HG02852 (cell line): ENCODE measurements around the gene KRT2.

Experiments
- ATAC-seq: cut with Tn5 transposase; IDR thresholded peaks from one replicate; pipeline ENCODE4 v1.9.1; 2021; ENCODE audit warnings: mild to moderate bottlenecking, moderate library complexity; ENCODE audit not compliant: unreplicated experiment

Gene KRT2

DNA sequence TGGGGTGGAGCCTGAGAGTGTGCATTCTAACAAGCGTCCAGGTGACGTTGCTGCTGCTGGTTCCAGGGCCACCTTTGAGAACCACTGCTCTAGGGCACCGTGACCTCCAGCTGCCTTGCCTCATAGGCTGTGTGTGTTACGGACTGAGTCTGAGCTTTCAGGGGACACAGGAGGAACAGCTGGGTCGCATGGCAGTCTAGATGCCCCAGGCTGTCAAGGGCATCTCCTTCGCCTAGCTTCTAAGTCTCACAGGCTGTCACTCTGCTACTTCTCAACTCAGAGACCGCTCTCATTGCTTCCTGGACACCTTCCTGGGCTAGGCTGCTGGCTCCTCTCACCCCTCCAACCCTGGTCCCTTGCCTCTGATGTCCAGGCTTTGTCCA, 34.6 kb downstream of the KRT2 start:
- ATAC-seq: no peak

DNA sequence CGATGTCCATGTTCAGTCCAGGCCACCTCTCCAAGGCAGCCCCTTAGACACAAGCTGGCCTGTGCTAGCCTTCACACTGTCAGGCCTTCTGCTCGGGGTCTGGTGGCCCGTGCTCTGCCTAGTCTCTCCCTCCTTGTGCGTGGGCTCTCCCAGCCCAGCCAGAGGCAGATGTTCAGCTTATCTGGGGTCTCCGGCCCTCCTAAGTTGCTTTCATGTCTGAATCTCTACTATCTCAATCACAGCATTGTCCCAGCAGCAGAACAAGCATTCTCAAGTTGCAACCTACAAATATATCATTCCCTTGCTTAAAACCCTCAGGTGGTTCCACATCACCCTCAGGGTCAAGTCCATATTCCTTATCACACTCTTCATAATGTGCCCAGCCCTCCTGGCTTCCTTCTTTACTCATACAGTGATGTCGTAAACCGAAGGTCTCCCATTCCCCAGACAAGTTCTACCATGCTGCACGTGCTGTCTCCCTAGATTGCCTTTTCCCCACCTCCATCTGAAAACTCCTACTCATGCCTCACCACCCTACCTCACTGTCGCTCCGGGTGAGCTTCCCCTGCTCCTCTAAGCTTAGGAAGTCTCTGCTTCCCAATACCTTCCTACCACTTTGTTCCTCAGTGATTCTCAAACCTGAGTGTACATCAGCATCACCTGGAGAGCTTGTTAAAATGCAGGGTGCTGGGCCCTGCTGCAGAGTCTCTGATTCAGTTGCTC, 35.2 kb downstream of the KRT2 start:
- ATAC-seq: no peak

DNA sequence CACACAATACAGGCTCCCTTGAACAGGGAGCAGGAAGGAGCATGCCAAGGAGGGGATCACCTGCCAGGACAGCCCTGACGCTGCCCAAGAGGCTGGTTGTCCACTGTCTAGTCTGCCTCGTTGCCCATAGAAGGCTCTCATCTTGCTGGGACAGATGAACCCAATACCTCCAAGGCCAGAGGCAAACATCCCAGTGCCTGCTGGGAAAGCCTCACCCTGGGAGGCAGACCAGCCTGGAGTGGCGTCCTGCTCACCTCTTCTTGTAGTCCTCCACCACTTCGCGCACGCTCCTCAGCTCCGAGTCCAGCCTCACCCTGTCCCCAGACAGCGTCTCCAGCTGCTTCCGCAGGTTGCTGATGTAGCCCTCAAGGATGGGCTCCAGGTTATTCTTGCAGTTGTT, 36.1 kb downstream of the KRT2 start:
- no peak for ATAC-seq

DNA sequence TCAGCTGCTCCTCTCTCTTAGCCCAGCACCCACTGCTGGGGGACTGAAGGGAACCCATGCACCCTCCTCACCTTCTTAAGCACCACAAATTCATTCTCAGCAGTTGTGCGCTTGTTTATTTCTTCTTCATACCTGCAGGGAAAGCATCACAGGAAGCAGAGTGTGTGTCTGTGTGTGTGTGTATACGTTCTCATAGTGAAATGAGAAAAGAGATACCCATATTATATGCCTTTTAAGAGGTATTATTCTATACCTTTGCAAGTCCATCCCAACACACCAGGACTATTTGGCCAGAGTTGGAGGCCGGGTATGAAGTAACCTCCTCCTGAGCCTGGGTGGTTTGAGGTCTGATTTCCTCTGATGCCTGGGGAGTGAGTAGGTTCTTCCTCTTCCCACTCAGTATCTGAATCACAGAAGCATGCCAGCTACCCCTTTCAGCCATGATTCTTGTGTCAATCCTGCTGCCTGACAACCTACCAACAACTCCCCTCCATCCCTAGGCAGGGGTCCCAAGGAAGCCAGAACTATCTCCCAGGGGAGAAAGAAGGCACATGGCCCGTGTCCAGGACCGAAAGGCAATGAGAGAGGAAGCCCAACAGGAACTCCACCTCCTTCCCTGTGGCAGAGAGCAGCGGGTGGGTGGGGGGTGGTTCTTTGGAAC, 36.7 kb downstream of the KRT2 start:
- ATAC-seq: no peak

DNA sequence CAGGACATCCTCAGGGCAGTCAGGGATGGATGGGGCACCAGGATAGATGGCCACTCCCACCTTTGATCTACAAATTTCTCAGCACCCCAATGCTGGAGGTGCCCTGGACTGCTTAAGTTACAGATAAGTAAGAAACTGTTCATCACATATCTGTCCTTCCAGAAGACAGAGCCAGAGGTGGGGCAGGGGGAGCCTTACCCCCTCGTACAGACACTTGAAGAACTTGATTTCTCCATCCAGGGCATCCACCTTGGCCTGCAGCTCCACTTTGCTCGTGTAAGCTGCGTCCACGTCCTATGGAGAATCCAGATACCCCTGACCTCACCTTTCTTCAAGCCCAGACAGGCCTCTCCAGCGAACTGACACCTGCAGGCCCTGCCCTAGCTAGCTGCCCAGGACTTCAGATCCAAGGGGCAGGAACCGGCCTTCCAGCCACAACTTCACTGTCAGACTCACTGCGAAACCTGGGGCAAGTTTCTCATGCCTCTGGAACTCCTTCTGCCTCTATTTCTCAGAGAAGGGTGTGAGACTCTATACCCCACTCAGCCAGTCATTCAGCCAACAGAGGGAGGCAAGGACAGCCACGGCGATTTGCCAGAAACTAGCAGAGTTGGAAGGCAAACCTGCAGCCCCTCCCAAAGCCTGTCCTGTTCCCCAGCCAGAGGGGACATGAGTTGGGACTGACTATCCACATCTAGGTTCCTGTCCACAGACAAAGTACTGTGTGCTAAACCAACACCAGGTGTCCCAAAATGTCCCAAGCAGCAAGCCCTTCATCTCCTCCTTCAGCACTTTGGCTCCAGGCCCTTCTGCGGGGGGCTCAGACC, 37.4 kb downstream of the KRT2 start:
- ATAC-seq: no peak

DNA sequence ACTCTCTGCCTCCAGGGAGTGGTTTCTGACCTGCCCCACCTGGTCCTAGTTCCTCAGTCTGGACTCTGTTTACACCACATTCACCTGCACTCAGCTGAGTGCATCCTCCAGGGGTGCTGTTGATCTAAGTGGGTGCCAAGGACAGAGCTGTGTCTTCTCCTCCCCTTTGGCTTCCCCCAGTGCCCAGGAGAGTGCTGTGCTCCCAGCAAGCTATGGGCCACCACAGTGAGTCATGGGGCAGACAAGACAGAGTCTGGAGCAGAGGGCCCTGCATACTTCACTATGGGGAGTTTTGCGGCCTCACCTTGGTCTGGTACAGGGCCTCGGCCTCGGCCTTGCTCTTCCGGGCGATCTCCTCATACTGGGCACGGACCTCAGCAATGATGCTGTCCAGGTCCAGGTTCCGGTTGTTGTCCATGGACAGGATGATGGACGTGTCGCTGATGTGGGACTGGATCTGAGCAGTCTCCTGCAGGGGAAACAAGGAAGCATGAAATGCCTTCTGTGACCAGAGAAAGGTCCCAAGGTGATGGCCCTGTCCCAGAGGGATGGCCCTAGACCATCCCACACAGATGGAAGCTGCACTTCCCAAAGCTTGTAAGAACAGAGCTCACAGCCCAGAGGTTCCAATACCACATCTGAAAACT, 38.5 kb downstream of the KRT2 start:
- ATAC-seq: no peak

DNA sequence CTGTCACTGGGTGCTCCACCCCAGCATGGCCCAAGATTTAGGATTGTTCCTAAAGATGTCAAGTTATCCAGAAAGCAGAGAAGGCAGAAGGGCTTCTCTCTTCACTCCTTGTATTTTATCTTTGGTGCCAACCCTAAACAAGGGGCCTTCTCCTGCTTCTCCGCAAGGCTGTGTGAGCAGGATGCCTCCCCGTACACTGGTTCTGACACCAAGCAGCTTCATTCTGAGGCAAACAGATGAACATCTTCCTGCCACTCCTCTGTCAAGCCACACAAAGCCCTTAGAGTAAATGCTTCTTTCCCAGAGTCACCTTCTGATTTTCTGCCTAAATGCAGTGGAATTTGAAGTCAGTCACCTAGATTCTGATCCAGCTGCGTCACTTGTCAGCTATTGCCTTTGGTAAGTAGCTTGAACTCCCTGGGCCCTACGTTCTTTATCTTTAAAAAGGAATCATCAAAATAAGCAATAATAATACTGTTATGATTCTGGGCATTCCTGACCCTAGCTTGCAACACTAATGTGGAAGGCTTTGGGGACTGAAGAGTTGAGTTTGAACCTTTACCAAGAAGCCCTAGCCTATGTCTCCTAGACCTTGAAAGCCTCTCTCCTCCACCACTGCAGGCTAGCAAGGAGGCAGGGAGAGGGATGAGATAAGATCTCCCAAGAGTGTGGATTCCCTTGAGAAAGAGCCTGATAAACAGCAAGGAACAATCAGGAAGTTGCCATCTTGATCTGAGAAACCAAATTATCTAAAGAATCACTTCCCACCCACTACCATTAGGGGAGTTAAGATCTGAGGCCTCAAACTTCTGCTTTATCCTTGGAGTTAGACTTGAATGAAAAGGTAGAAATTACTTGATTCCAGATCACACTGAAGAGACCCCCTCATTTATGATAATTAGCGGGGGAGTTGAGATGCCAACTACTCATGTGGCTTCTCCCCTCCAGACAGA, 39.3 kb downstream of the KRT2 start:
- no peak for ATAC-seq

DNA sequence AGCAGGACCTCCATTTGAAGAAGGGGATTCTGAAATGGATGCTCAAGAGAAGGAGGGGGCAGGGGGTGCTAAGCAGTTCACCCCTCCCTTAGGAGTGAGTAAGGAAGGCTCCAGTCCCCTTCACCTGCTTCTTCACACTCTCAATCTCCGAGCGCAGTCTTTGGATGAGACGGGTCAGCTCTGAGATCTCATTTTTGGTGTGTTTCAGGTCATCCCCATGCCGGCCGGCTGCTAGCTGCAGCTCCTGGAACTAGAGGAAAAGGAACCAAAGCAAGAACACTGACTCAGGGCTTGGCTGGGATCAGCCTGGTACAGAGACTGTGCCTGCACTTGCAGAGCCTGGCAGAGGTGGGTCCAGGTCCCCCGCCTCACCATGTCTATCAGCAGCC, 40.9 kb downstream of the KRT2 start:
- no peak for ATAC-seq

DNA sequence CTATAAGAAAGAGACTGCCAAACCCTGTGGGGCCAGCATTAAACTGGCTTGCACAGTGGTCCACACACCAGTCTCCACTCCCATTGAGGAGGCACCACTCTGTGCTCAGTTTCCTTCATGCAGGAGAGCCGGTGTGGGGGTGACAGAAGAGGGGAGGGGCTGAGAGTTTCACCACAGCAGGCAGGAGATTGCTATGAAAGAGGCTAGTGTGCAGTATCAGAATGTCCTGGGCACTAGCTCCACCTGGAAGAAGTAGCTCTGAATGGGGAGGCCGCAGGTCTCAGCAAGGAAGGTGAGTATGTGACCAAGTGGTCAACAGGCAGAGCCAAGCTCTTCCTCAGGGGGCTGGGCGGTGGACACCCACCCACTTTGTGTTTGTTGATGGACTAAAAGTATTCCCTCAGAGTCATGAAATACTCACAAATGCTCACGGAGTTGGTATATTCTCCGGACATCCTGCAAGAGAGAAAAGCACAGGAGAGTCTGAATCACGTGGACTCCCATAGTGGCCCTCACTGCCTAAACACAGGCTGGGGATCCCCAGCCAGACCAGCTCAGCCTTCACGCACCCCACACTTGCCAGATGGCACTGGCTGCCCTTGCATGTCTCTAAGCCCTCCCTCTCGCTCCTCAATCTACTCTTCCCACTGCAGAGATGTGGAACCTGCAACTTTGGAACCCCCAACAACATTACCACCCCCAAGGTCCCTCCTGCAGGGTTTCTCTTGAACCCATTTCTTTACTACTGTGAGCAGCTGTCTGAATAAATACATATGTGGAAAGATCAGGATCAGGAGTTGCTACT, 43.0 kb downstream of the KRT2 start:
- ATAC-seq: no peak

DNA sequence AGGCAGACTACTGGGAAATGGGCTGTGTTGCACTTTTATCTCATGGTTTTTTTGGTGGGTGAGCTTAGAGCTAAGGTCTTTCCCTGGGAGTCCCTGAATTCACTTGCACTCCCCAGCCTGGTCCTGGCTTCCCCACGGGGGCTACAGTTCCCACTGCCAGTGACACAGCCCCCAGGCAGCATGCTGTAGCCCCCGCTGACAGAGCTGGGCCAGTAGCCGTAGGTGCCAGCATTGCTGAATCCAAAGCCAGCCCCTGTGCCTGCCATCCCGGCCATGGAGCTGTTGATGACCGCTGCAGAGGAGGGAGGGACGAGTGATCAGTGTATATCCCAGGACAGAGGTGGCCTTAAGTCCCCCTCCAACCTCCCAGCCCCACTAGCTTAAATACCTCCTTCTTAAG, 43.9 kb downstream of the KRT2 start:
- no peak for ATAC-seq

DNA sequence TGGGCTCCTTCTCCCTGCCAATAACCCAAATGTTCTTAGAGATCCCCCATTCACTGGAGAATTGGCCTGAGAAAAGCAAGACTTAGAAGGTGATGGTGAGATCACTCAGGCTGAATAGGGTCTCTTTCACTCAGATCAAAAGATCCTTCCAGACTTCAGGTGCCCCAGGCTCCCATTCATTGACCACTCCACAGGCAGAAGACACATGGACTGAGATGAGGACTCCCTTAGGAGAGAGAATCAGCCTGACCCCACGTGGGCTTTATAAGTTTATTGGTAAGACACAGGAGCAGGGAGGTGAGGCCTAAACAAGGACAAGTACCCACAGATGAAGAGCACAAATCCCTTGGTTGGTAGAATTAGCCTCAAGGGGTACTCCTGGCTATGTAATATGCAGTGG, 44.7 kb downstream of the KRT2 start:
- no peak for ATAC-seq

DNA sequence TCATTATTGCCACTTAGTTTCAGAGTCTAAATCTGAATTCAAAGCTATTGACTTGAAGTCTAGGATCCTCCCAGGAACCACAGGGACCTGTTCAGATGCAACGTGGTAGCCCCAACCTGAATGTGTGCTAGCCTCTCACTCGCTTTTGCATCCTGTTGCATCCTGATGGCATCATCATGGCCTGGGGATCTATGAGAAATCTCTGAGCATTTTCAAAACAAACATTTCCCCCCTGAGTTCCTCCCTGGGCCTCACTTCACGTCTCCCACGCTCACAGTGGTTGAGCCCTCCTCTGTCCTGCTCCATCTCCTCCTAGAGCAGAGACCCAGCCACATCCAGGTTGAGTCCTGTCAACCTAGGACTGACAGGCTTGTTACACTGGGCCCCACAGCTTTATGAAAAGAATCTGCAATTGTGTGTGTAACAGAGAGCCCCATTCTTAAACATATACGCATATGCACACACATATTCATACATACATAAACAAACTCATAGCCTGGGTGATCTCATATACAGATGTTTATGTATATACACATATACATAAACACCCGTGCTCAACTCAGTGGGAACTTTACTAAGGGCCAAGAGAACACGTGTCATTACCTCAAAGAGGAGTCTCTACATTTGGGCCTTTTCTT, 45.3 kb downstream of the KRT2 start:
- no peak for ATAC-seq

DNA sequence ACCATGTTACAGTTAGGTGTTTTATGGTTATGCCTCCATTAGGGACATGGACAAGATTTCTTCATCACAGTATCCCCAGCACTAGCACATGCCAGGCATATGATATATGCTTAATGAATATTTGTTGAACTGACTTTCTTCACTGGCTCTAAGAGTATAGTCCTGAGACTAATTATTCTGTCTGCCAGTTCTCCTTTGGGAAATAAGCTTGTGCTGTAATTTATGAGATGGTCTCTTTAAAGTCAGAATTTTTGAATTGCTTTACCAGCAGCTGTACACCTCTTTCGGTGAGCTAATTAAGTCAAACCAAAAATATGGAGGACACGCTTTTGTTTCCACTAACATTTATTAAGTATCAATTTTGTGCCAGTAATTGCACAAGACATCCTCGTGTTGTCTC, 45.9 kb downstream of the KRT2 start:
- no peak for ATAC-seq

DNA sequence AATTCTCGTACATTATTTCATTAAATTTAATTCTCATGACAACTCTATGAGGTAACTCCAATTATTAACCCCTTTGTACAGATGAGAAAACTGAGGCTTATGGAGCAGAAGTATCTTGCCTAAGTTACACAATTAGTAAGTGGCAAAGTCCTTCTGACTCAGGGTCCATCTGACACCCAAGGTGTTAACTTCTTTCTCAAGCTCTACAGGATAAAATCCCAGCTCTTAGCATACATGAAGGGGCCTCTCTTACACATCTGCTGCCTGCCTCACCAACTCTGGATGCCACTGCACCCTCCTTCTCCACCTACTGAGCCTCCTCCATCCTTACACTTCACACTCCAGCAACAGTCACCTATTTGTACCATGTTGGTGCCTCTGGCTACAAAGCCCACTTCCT, 46.5 kb downstream of the KRT2 start:
- no peak for ATAC-seq

DNA sequence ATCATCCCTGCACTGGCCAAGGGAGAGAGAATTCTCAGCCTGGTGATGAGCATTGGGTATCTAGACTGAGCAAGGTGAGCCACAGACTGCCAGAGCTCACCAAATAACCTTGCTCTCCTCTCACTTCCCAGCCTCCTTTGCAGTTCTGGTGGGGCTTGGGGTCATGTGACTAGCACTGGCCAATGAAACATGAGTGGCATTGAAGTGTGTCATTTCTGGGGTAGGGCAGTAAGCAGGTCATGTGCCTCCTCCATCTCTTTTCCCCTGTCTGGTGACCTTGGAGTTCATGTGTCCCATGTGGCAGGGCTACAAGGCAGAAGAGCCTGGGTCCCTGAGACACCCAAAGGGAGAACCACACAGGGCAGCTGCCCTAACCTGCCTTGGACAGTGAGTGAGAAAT, 47.2 kb downstream of the KRT2 start:
- no peak for ATAC-seq

DNA sequence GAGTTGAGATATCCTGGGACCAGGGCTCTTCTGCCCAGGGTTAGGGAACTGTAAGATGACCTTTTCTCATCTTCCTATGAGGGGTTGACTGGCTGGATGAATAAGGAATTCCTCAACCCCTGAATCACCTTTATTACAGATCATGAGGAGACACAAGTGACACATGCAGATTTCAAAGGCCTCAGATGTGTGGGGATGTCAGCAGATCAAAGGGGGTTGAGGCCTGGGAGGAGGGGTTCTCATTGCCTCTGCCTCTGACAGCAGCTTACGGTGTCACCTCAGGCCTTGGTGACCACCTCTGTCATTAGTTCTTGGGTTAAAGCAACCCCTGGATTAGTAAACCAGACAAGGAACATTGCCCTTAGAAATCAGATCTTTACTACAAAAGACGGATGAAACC, 48.7 kb downstream of the KRT2 start:
- no peak for ATAC-seq

DNA sequence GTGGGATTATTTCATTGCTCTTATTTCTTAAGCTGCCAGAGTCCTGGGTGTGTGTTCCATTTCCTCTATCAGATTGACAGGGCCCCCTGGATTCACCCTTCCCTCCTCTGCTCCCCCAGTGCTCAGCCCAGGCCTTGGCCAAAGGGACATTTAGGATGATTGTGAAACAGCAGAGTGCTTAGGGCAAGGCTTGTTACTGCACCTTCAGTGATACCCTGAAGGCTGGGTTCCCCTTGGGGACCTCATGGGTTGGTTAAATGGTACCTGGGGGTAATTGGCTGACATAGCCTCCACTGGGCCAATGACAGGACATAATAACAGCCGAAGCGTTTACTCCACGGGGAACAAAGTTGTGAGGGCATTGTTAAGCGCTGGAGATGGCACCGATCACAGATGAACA, 49.5 kb downstream of the KRT2 start:
- no peak for ATAC-seq

DNA sequence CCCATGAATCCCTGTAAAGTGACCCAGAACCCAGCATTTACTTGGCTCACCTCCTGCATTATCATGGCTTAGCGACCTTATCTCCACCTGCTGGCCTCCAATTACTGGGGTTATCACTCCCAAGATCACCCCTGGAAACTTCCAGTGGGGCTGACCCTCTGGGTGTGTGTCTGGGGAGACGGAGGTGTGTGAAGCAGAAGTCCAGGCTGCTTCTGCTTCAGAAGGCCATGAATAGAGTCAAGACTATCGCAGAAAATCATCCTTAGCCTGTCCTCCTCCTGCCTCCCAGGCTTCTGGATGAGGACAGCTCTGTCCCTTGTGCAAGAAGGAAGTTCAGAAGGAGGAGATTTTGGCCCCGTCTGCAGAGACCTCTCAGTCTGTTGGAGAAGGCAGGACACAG, 50.3 kb downstream of the KRT2 start:
- ATAC-seq: no peak

DNA sequence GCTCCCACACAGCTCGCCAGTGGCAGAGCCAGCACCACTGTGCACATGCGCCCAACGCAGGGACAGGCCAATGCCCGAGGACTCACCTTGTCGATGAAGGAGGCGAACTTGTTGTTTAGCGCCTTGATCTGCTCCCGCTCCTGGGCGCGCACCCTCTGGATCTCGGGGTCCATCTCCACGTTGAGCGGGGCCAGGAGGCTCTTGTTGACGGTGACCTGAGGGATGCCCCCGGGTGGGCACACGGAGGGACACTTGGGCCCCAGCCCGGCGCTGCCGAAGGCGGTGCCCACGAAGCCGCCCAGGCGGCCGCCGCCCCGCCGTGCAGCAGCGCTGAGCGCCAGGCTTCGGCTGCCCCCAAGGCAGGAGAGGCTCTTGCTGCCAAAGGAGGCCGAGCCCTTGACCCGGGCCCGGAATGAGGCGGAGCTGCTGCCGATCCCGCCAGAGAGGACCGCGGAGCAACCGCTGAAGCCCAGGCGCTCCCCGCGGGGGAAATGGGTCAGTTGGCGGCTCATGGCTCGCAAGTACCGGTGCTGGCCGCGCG, 51.0 kb downstream of the KRT2 start, which contains the start of gene KRT72:
Gene KRT72 (minus strand): TSS at position 523 of the 541 bp plus-strand sequence. CDS start 11 bp downstream, at position 512.
- no peak for ATAC-seq
